IMR-90 (cell line): ENCODE results near the gene MOV10. TPM values are rescaled to one million over a fixed set of nuclear protein-coding genes. Genes with fewer than 3 reads are reported as not detected.

Experiments used
- ATAC-seq: fragments of 200-7000 bp; cut with Tn5 transposase; 2 replicates; pipeline ENCODE4 v1.9.1; 2020; ENCODE audit warnings: low read depth, mild to moderate bottlenecking, moderate library complexity
- BruUV-seq: library from RNA; stranded (reverse); fragments of 400-500 nt; replicated peaks from 2 replicates; lab custom pipeline; 2021; lab: Mats Ljungman, UMichigan
- CTCF ChIA-PET: fragments of 300-600 bp; formaldehyde crosslinking; extraction: SDS; loops from one replicate; lab custom pipeline; 2021; ENCODE audit warnings: antibody characterized with exemption; lab: Yijun Ruan, JAX
- POLR2A ChIA-PET: fragments of 300-600 bp; sonication (Branson Sonifier 250); formaldehyde crosslinking; loops from one replicate; lab custom pipeline; 2022; ENCODE audit warnings: antibody characterized with exemption; ENCODE audit not compliant: unreplicated experiment; lab: Charles Lee
- DNase-seq: peaks from one replicate; pipeline ENCODE4 v3.0.0; 2013
- H2AFZ ChIP-seq: replicated peaks from 2 replicates; pipeline ENCODE3; 2013; ENCODE audit warnings: low read length, mild to moderate bottlenecking; ENCODE audit not compliant: poor library complexity
- H2AK5ac ChIP-seq: 2 replicates; pipeline ENCODE4 v1.6.1; 2013; ENCODE audit warnings: low read depth, low read length, inconsistent platforms
- H2AK9ac ChIP-seq: replicated peaks from 2 replicates; pipeline ENCODE3; 2013; ENCODE audit warnings: mild to moderate bottlenecking, low read depth, low read length, moderate library complexity; ENCODE audit not compliant: poor library complexity
- H2BK120ac ChIP-seq: 2 replicates; pipeline ENCODE4 v1.6.1; 2013; ENCODE audit warnings: low read depth, low read length, inconsistent platforms
- H2BK15ac ChIP-seq: 3 replicates; pipeline ENCODE4 v1.6.1; 2013; ENCODE audit warnings: low read depth, low read length, inconsistent platforms
- H2BK20ac ChIP-seq: 2 replicates; pipeline ENCODE4 v1.6.1; 2013; ENCODE audit warnings: low read depth, mild to moderate bottlenecking, inconsistent platforms, low read length, moderate library complexity
- H2BK5ac ChIP-seq: 2 replicates; pipeline ENCODE4 v1.6.1; 2013; ENCODE audit warnings: mild to moderate bottlenecking, low read depth, low read length, inconsistent platforms; ENCODE audit not compliant: poor library complexity, severe bottlenecking
- H3K14ac ChIP-seq: replicated peaks from 2 replicates; pipeline ENCODE4 v1.6.1; 2013; ENCODE audit warnings: low read depth, low read length, inconsistent platforms
- H3K18ac ChIP-seq: 2 replicates; pipeline ENCODE4 v1.6.1; 2013; ENCODE audit warnings: low read depth, low read length, control low read depth
- H3K23ac ChIP-seq: 2 replicates; pipeline ENCODE4 v1.6.1; 2013; ENCODE audit warnings: low read depth, low read length, inconsistent platforms
- H3K27ac ChIP-seq: 2 replicates; pipeline ENCODE4 v1.5.1; 2013; ENCODE audit warnings: mild to moderate bottlenecking, control low read depth, low read length; ENCODE audit not compliant: insufficient read depth
- H3K27me3 ChIP-seq: 2 replicates; pipeline ENCODE4 v1.6.1; 2013; ENCODE audit warnings: low read length; ENCODE audit not compliant: control insufficient read depth, insufficient read depth
- H3K36me3 ChIP-seq: 2 replicates; pipeline ENCODE4 v1.6.1; 2013; ENCODE audit warnings: low read length, mixed read lengths; ENCODE audit not compliant: control insufficient read depth, insufficient read depth
- H3K4ac ChIP-seq: 2 replicates; pipeline ENCODE4 v1.6.1; 2013; ENCODE audit warnings: low read depth, low read length, inconsistent platforms
- H3K4me1 ChIP-seq: 2 replicates; pipeline ENCODE4 v1.6.1; 2013; ENCODE audit warnings: low read length, mixed read lengths; ENCODE audit not compliant: control insufficient read depth, insufficient read depth
- H3K4me2 ChIP-seq: 2 replicates; pipeline ENCODE4 v1.6.1; 2013; ENCODE audit warnings: low read depth, mild to moderate bottlenecking, control low read depth, low read length, moderate library complexity
- H3K4me3 ChIP-seq: 2 replicates; pipeline ENCODE4 v1.5.1; 2013; ENCODE audit warnings: low read depth, mild to moderate bottlenecking, control low read depth, low read length, moderate library complexity; ENCODE audit not compliant: insufficient read depth
- H3K56ac ChIP-seq: 2 replicates; pipeline ENCODE4 v1.6.1; 2013; ENCODE audit warnings: low read length, inconsistent platforms; ENCODE audit not compliant: insufficient read depth; ENCODE audit errors: extremely low read depth
- H3K79me1 ChIP-seq, 2 experiments: 2 replicates each; pipeline ENCODE4 v1.6.1; 2013; ENCODE audit warnings: low read length in 2 of 2, inconsistent platforms in 1 of 2, low read depth in 1 of 2
- H3K9ac ChIP-seq: 2 replicates; pipeline ENCODE4 v1.6.1; 2013; ENCODE audit warnings: low read depth, low read length, control low read depth
- H3K9me1 ChIP-seq: 2 replicates; pipeline ENCODE4 v1.6.1; 2013; ENCODE audit warnings: low read length, inconsistent platforms; ENCODE audit not compliant: insufficient read depth
- H3K9me3 ChIP-seq: 2 replicates; pipeline ENCODE4 v1.6.1; 2013; ENCODE audit warnings: low read length; ENCODE audit not compliant: control insufficient read depth, insufficient read depth
- H4K20me1 ChIP-seq: 2 replicates; pipeline ENCODE4 v1.6.1; 2013; ENCODE audit warnings: low read length, inconsistent platforms; ENCODE audit not compliant: insufficient read depth
- H4K5ac ChIP-seq: 2 replicates; pipeline ENCODE4 v1.6.1; 2013; ENCODE audit warnings: mild to moderate bottlenecking, low read depth, low read length, control low read depth
- H4K8ac ChIP-seq, 2 experiments: 2 replicates each; pipeline ENCODE4 v1.6.1; 2013; ENCODE audit warnings: low read depth in 2 of 2, low read length in 2 of 2, control low read depth in 1 of 2, inconsistent platforms in 1 of 2
- H4K91ac ChIP-seq: 2 replicates; pipeline ENCODE4 v1.6.1; 2013; ENCODE audit warnings: low read depth, low read length, inconsistent platforms; ENCODE audit not compliant: insufficient read depth
- BHLHE40 ChIP-seq: fragments of 150-350 bp; IDR thresholded peaks from 2 replicates; pipeline ENCODE4 v1.6.1; 2016; ENCODE audit warnings: mild to moderate bottlenecking, low read depth, low read length
- CTCF ChIP-seq: conservative IDR thresholded peaks from 2 replicates; pipeline ENCODE4 v1.5.1; 2012; ENCODE audit warnings: mild to moderate bottlenecking, low read depth, low read length, improper control_type of control experiment
- FOS ChIP-seq: fragments of 150-350 bp; IDR thresholded peaks from 2 replicates; pipeline ENCODE4 v1.6.1; 2016; ENCODE audit warnings: low read depth, low read length
- MAFK ChIP-seq: IDR thresholded peaks from 2 replicates; pipeline ENCODE4 v1.6.1; 2012; ENCODE audit warnings: low read depth, low read length, improper control_type of control experiment
- MAZ ChIP-seq: IDR thresholded peaks from 2 replicates; pipeline ENCODE4 v1.6.1; 2012; ENCODE audit warnings: low read depth, mild to moderate bottlenecking, low read length, improper control_type of control experiment, moderate library complexity, borderline replicate concordance
- POLR2A ChIP-seq: IDR thresholded peaks from 2 replicates; pipeline ENCODE4 v1.6.1; 2012; ENCODE audit warnings: mild to moderate bottlenecking, low read depth, low read length
- RAD21 ChIP-seq: IDR thresholded peaks from 2 replicates; pipeline ENCODE4 v1.6.1; 2012; ENCODE audit warnings: low read length, improper control_type of control experiment
- SMC3 ChIP-seq: fragments of 150-350 bp; IDR thresholded peaks from 2 replicates; pipeline ENCODE4 v1.6.1; 2016; ENCODE audit warnings: low read depth, mild to moderate bottlenecking, antibody characterized with exemption, low read length, moderate library complexity
- WGBS, 2 experiments: methylation state at CpG; one replicate each; pipeline versions ENCODE4 v1.1.5 to v1.1.7; 2013; ENCODE audit warnings: missing lambda C conversion rate in 2 of 2; ENCODE audit not compliant: insufficient read length in 1 of 2; ENCODE audit errors: extremely low coverage in 2 of 2; 5-methylcytosine and 5-hydroxymethylcytosine counted together
- dilution Hi-C: fragments of 300-500 bp; cut with HindIII; formaldehyde crosslinking; loops from one replicate; pipeline ENCODE4 v1.14.3; 2018; ENCODE audit warnings: low sequenced_read_pairs; ENCODE audit not compliant: unreplicated experiment
- in situ Hi-C: fragments of 300-500 bp; cut with MboI; formaldehyde crosslinking; loops from 3 replicates; pipeline ENCODE4 v1.14.3; 2019; ENCODE audit warnings: low sequenced_read_pairs, inconsistent platforms, mixed read lengths
- intact Hi-C: fragments of 100-400 bp; cut with micrococcal nuclease; formaldehyde crosslinking; loops from 2 replicates; pipeline ENCODE4 v1.10.0; 2022
- polyA plus RNA-seq, 3 experiments: library from polyadenylated mRNA; depleted of rRNA; stranded (reverse); fragments of >200 nt; gene quantifications; 2 replicates each; pipeline ENCODE4 v1.2.3, GENCODE V29; 2012; ENCODE audit warnings: low replicate concordance in 1 of 3
- total RNA-seq: library from RNA; depleted of rRNA; stranded (reverse); fragments of >200 nt; gene quantifications from 2 replicates; pipeline ENCODE4 v1.2.3, GENCODE V29; 2012

MOV10 gene
- total and polyA plus RNA-seq, 2 of the 4 experiments (the other 2 are of a cell fraction) = 36.7 to 103 TPM

GRCh38 chr1:112651205-112651604 is 23.3 kb upstream of the MOV10 start:
- dilution Hi-C loops = no loop called here
- POLR2A ChIA-PET = no interaction called here

More at GRCh38 chr1:112651205-112651604, 23.3 kb upstream of the MOV10 start:
- TF ChIP-seq SMC3 (no peak), FOS (no peak), RAD21 (no peak), MAZ (no peak), MAFK (no peak), POLR2A (no peak), CTCF (no peak), BHLHE40 (no peak)
- intact Hi-C loops = no loop called here
- H3K56ac ChIP-seq = no peak overlapping the region
- H3K36me3 ChIP-seq = peaks cover 34% of the 10 kb centered on the region
- no peak overlapping the region for H3K9ac ChIP-seq
- no peak overlapping the region for H2AFZ ChIP-seq
- BruUV-seq = no TSS peak
- no peak overlapping the region for H4K5ac ChIP-seq
- H3K4me1 ChIP-seq = 0 out of 2 replicates have a peak, but pooled peaks cover 2% of the 10 kb centered on the region
- H2BK120ac ChIP-seq = no peak overlapping the region
- H3K9me3 ChIP-seq = no peaks in the 10 kb centered on the region
- H4K91ac ChIP-seq = no peak overlapping the region
- no peak for ATAC-seq
- no peak overlapping the region for H3K14ac ChIP-seq
- DNase-seq = peak; percentile 16
- H4K20me1 ChIP-seq = peaks cover 3% of the 10 kb centered on the region
- H3K4ac ChIP-seq = no peak overlapping the region
- no peak overlapping the region for H2BK20ac ChIP-seq
- no peak overlapping the region for H3K18ac ChIP-seq
- no peak overlapping the region for H2AK5ac ChIP-seq
- H2BK15ac ChIP-seq = no peak overlapping the region
- no peak overlapping the region for H2BK5ac ChIP-seq
- H3K4me2 ChIP-seq = no peak overlapping the region
- H3K79me1 ChIP-seq = peaks cover 15 to 33% of the 10 kb centered on the region in 2 experiments
- H3K23ac ChIP-seq = no peak overlapping the region
- in situ Hi-C loops = no loop called here
- H4K8ac ChIP-seq = no peak overlapping the region
- H3K27me3 ChIP-seq = no peaks in the 10 kb centered on the region
- H2AK9ac ChIP-seq = no peak overlapping the region
- CTCF ChIA-PET = interaction anchor here (1.0 to 1.2 kb wide), 2 partner anchors 11 to 260 kb away, joined by 3 to 5 read pairs; no protein-coding TSS in a partner anchor
- no peak overlapping the region for H3K4me3 ChIP-seq
- no CpG with 5 or more reads among the region's 1 CpG for WGBS, 2 experiments
- H3K9me1 ChIP-seq = peaks cover 2% of the 10 kb centered on the region; the same call in 1 of the 2 replicates
- no peak overlapping the region for H3K27ac ChIP-seq
